Activated CD8-positive, alpha-beta memory T cell treated with anti-CD3 and anti-CD28 coated beads, Interleukin-2, amount 50 U/mL, for 24 hours (primary cell): ENCODE data around the gene SCARB1.

ENCODE experiments used
- DNase-seq: peaks from one replicate; pipeline ENCODE4 v3.0.0-alpha.2; 2020; ENCODE audit errors: extremely low read depth

SCARB1 gene

DNA sequence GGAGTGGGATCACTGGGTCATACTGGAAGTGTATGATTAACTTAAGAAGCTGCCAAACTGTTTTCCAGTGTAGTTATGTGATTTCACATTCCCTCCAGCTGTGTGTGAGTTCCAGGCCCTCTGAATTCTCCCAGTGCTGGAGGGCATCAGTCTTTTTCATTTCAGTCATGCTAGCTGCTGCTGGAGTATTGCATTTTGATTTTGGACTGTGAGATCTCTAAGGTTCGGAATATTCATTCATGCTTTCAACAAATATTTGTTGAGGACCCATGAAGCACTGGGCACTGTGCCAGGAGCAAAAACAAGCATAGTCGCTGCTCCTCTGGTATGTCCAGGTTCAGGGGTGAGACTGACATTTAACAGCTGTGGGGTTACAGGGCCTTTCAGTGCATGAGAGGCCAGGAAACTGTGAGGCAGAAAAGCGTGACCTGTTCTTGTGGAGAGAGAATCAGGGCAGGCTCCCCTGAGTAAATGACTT, 133.2 kb downstream of the SCARB1 start:
- no peak for DNase-seq

DNA sequence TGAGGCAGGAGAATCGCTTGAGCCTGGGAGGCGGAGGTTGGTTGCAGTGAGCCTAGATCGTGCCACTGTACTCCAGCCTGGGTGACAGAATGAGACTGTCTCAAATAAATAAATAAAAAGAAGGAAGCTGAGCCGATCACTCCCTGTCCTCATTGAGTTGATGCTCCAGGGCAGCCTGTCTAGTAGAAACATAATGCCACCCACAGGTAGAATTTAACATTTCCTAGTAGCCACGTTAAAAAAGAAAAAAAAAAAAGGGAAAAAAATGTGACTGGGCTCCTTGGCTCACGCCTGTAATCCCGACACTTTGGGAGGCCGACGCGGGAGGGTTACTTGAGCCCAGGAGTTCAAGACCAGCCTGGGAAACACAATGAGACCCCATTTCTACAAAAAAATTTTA, 135.7 kb downstream of the SCARB1 start:
- DNase-seq: no peak

DNA sequence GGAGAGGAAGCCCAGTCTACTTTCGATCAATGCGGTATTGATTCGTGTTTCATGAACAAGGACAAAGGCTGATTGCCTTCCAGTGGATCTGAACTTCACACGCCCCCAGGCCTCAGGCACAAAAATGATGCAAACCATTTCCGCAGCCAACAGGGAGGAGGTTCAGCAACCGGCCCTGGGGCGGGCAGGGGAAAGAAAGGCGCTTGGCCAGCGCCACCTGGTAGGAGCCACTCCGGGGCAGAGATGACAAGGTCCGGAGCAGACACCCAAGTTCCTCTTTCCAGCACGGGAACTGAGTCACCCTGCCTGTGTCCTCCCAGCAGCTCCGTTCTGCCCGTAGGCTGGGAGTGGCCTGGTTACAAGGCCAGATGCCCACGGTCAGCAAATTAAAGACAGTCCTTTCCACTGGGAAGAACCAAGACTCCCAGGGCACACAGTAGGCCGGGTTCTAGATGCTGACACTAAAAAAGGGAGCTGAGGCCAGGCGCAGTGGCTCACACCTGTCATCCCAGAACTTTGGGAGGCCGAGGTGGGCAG, 136.3 kb downstream of the SCARB1 start:
- DNase-seq: no peak
